ENCODE measurements around the gene RNF214. TPM values are rescaled to one million over a fixed set of nuclear protein-coding genes. Genes with fewer than 3 reads are reported as not detected.

RNF214 gene
- total and polyA plus RNA-seq, 10 of the 15 experiments (the other 5 are each of a cell fraction or from before 2014, with no cell fraction given) = 4.8 to 16.8 (median 10.5) TPM

- no peaks in the 10 kb centered on the region for H3K79me2 ChIP-seq (ENCODE audit: control insufficient read depth, insufficient read depth, low read length)
- no peak for ATAC-seq
- H3K36me3 ChIP-seq (ENCODE audit: control insufficient read depth in 2 of 2, insufficient read depth in 2 of 2, low read length in 1 of 2) = peaks cover 4 to 10% of the 10 kb centered on the region in 2 experiments
- no peaks in the 10 kb centered on the region for H3K9me3 ChIP-seq (replicated peaks; ENCODE audit: control insufficient read depth, insufficient read depth, low read length)
- TF ChIP-seq ASH2L (IDR thresholded peaks at IDR 0.05; ENCODE audit: borderline replicate concordance, low read depth) = no peak
- TF ChIP-seq SKIL (IDR thresholded peaks at IDR 0.05; ENCODE audit: low read depth, poor library complexity, severe bottlenecking) = no peak
- no peak for TF ChIP-seq KLF5 (IDR thresholded peaks at IDR 0.05; ENCODE audit: partially characterized antibody)
- TF ChIP-seq ZNF274 (IDR thresholded peaks at IDR 0.05; ENCODE audit: insufficient read depth, insufficient read length) = no peak
- TF ChIP-seq EZH2 (IDR thresholded peaks at IDR 0.05; ENCODE audit: borderline replicate concordance, control insufficient read depth, low read depth, low read length) = no peak
- TF ChIP-seq DPF2 (IDR thresholded peaks at IDR 0.05) = no peak
- no peak for TF ChIP-seq E2F8 (IDR thresholded peaks at IDR 0.05; ENCODE audit: low read depth, partially characterized antibody)
- TF ChIP-seq SP1 (IDR thresholded peaks at IDR 0.05; ENCODE audit: low read depth, low read length) = no peak
- TF ChIP-seq HCFC1 (IDR thresholded peaks at IDR 0.05; ENCODE audit: low read length) = no peak
- TF ChIP-seq YBX1 (IDR thresholded peaks at IDR 0.05) = no peak
- TF ChIP-seq STAT1 (conservative IDR thresholded peaks at IDR 0.05) = no peak
- TF ChIP-seq HDAC2 (IDR thresholded peaks at IDR 0.05) = no peak
- no peak for TF ChIP-seq EP300 (IDR thresholded peaks at IDR 0.05; ENCODE audit: borderline replicate concordance in 1 of 2, control insufficient read depth in 1 of 2, low read depth in 2 of 2, low read length in 2 of 2)
- no peak for TF ChIP-seq BACH1 (IDR thresholded peaks at IDR 0.05; ENCODE audit: borderline replicate concordance)
- no peak for TF ChIP-seq YY1 (IDR thresholded peaks at IDR 0.05; ENCODE audit: low read depth, low read length)
- no peak for TF ChIP-seq ZBTB4 (CRISPR knock-in tag; IDR thresholded peaks at IDR 0.05)
- DNase-seq (ENCODE audit: low read depth, low spot score) = no peak
- H3K4me1 ChIP-seq (ENCODE audit: control insufficient read depth, insufficient read depth, low read length) = no peaks in the 10 kb centered on the region
- H3K9ac ChIP-seq (ENCODE audit: control insufficient read depth, insufficient read depth, low read length) = no peak overlapping the region
- CTCF ChIA-PET = interaction anchor here (0.6 to 2.5 kb wide), 5 partner anchors 16 to 93 kb away, joined by 3 to 15 read pairs (median 5); partner anchors contain the start of gene PCSK7
- no peak overlapping the region for H3K4me3 ChIP-seq
- H3K27me3 ChIP-seq (replicated peaks in 1 of 2; ENCODE audit: control insufficient read depth in 2 of 2, insufficient read depth in 2 of 2, low read length in 1 of 2) = no peaks in the 10 kb centered on the region
- H3K27ac ChIP-seq (ENCODE audit: control insufficient read depth, insufficient read depth) = no peak overlapping the region
- intact Hi-C loops (cut with micrococcal nuclease; ENCODE audit: unreplicated experiment) = no loop called here
- RAD21 ChIA-PET (ENCODE audit: unreplicated experiment) = interaction anchor here (0.9 kb wide), 1 partner anchor 9 kb away, joined by 3 read pairs; no protein-coding TSS in a partner anchor
- no peaks in the 10 kb centered on the region for H4K20me1 ChIP-seq (ENCODE audit: control insufficient read depth, insufficient read depth)
- FAIRE-seq = no peak
- 97% methylated on average over 3 of the region's 3 CpGs for WGBS (ENCODE audit: insufficient coverage, insufficient replicate concordance, low lambda C conversion rate, missing lambda C conversion rate)
- SMC1A ChIA-PET (ENCODE audit: uncharacterized antibody, unreplicated experiment) = interaction anchor here (1.1 to 1.5 kb wide), 3 partner anchors 7 to 30 kb away, joined by 4 to 15 read pairs (median 4); no protein-coding TSS in a partner anchor
- POLR2A ChIA-PET = interaction anchor here (1.8 kb wide), 1 partner anchor 31 kb away, joined by 8 read pairs; no protein-coding TSS in a partner anchor
- H2AFZ ChIP-seq (ENCODE audit: control insufficient read depth, low read depth, low read length) = no peak overlapping the region
- BruUV-seq (replicated peaks) = no TSS peak
- in situ Hi-C loops (cut with MboI) = no loop called here
- H3K4me2 ChIP-seq (ENCODE audit: control insufficient read depth, insufficient read depth) = no peak overlapping the region
Observed at GRCh38 chr11:117210620-117211019, 21.9 kb upstream of the RNF214 start.
